GM18508 (cell line): ENCODE measurements around the gene SPSB2.
"Not testable (repeated sequence)": the region's sequence is repeated elsewhere in the genome, so short reads cannot be mapped to it uniquely, and the experiment has no call there.

Experiments
- ATAC-seq: cut with Tn5 transposase; IDR thresholded peaks from one replicate; pipeline ENCODE4 v1.9.1; 2021; ENCODE audit warnings: moderate number of reproducible peaks; ENCODE audit not compliant: insufficient read depth, unreplicated experiment

SPSB2 gene

GRCh38 chr12:6872073-6873048, 742 bp downstream of the SPSB2 start:
- no peak for ATAC-seq

GRCh38 chr12:6871052-6871957, 1.8 kb downstream of the SPSB2 start:
- ATAC-seq, result no peak

- ATAC-seq, result not testable (repeated sequence)
Measured at GRCh38 chr12:6870304-6870703, 2.8 kb downstream of the SPSB2 start.

GRCh38 chr12:6869049-6870021, 3.8 kb downstream of the SPSB2 start:
- no peak for ATAC-seq

- ATAC-seq, result no peak
Measured at GRCh38 chr12:6868211-6869048, 4.7 kb downstream of the SPSB2 start.

DNA sequence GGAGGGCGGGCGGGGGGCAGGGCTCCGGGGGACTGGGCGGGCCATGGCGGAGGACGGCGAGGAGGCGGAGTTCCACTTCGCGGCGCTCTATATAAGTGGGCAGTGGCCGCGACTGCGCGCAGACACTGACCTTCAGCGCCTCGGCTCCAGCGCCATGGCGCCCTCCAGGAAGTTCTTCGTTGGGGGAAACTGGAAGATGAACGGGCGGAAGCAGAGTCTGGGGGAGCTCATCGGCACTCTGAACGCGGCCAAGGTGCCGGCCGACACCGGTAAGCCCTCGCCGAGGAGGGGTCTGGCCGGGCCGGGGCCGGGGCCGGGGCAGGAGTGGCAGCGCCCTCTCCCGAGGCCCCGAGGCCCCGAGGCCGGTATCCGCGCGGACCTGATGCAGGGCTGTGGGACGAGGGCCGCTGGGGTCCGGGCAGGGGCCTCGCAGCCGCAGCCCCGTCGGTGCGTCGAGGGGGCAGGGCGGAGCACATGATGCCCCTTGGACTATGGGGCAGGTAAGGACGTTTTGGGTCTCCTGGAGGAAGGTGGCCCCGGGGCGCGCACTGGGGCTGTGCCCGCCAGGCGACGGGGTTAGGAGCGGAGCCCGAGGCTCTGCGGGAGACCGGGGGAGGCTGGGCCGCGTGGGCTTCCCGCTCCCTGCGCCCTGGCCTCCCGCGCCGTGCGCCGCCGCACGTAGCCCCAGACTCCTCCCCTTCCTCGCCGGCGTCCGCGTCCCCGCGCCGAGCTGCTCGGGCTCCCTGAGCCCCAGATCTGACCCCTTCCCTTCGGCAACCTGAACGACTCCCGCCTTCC, 5.5 kb downstream of the SPSB2 start, which contains the start of gene TPI1:
Gene TPI1, plus strand, starts transcription at position 119 of the 798 bp plus-strand sequence. Its CDS starts 36 bp downstream, at position 155.
- ATAC-seq, result no peak

DNA sequence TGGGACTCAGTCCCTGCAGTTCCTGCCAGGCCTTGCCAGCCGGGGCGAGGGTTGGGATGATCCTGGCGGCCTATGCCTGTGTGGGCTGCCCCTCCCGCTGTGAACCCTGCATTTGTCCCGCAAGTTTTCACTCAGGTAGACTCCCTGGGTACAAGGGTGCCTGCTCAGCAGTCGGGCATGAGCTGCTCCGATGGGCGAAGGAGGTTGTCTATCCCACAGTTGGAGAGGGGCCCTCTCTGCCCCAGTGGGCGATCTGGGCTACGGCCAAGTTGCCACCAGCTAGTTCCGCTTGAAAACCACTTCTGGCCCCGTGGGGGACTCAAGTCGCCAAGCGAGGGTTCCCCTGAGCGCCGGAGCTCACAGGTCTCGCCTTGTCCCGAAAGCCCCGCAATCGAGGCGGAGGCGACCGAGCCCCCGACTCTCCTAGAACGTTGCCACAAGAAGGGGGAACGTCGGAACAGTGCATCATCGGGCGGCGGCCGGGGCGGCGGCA, 6.1 kb downstream of the SPSB2 start:
- no peak for ATAC-seq

- no peak for ATAC-seq
Measured at GRCh38 chr12:6866163-6866919, 6.8 kb downstream of the SPSB2 start.

DNA sequence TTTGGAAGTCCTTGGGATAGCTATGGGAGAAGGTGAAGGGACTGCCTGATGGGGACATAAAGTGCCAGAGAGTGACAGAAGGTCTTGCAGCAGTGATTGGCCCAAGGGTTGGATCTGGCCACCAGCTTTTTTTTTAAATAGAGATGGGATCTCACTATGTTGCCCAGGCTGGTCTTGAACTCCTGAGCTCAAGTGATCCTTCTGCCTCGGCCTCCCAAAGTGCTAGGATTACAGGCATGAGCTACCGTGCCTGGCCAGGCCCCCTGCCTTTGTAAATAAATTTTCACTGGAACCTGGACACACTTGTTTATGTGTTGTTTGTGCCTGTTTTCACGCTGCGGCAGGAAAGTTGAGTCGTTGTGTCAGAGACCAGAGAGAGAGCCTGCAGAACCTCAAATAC, 7.8 kb downstream of the SPSB2 start:
- not testable (repeated sequence) for ATAC-seq

- ATAC-seq, result no peak
Measured at GRCh38 chr12:6863586-6864321, 9.3 kb downstream of the SPSB2 start.

DNA sequence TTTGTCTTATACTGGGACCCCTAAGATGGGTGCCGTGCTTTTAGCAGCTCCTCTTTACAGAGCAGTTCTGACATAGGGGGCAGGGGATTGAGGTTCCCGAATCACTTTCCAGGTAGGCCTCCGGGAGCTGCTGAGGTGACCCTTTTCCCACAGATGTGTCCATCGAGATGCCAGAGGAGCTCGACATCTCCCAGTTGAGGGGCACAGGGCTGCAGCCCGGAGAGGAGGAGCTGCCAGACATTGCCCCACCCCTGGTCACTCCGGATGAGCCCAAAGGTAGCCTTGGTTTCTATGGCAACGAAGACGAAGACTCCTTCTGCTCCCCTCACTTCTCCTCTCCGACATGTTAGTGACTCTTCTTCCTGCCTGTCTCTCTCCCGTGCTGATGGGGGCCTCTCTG, 10.1 kb downstream of the SPSB2 start:
- no peak for ATAC-seq

GRCh38 chr12:6861391-6861790, 11.7 kb downstream of the SPSB2 start:
- no peak for ATAC-seq

DNA sequence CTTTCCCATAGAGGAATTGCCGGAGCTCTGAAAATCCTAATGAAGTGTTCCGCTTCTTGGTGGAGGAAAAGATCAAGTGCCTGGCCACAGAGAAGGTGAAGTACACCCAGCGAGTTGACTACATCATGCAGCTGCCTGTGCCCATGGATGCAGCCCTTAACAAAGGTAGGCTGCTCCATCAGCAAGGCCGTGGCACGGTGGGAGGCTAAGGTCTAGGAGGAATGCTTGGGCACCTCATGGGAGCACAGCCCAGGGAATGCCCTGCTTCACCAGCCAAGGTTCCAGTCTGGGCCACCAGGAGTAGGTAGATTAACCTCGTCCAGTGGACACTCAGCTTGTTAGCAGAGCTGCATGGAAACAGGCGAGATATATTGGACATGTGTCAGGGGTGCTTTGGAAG, 12.2 kb downstream of the SPSB2 start:
- no peak for ATAC-seq

- ATAC-seq, result no peak
Measured at GRCh38 chr12:6860116-6860515, 13.0 kb downstream of the SPSB2 start.

DNA sequence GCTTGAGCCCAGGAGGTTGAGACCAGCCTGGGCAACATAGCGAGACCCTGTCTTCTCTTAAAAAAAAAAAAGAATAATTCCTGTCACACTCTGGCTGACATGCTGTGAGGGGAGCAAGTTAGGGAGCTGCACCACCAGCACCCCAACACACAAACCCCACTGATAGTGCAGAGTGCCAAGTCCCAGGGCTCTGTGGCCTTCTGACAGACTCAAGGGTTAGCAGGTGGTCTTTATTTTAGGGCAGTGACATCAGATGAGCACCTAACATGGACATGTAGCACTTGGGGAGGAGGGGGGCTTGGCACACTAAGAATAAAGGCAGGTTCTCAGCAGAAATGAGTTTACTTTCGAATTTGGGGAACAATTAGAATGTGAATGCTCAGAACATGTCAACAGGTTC, 14.3 kb downstream of the SPSB2 start:
- no peak for ATAC-seq

- ATAC-seq, result no peak
Measured at GRCh38 chr12:6855322-6855721, 17.8 kb downstream of the SPSB2 start.

GRCh38 chr12:6854036-6854435, 19.1 kb downstream of the SPSB2 start:
- ATAC-seq, result no peak
